CD4-positive, alpha-beta memory T cell (primary cell): ENCODE results near the gene UQCC5. TPM values are rescaled to one million over a fixed set of nuclear protein-coding genes. Genes with fewer than 3 reads are reported as not detected.

Experiments
- CTCF ChIA-PET: fragments of 350-600 bp; sonication (Branson Sonifier 250); formaldehyde crosslinking; loops from one replicate; lab custom pipeline; 2021; ENCODE audit warnings: inconsistent platforms; ENCODE audit not compliant: partially characterized antibody; lab: Charles Lee
- POLR2A ChIA-PET: fragments of 350-600 bp; sonication (Branson Sonifier 250); formaldehyde crosslinking; loops from one replicate; lab custom pipeline; 2021; ENCODE audit not compliant: partially characterized antibody; lab: Charles Lee
- DNase-seq, 5 donors: peaks; one replicate each; pipeline versions ENCODE4 v3.0.0 to v3.0.0-alpha.2; 2020 to 2022; ENCODE audit warnings: mixed read lengths in 1 of 5
- H3K27ac ChIP-seq: one replicate; pipeline ENCODE4 v1.7.0; 2013; ENCODE audit warnings: low read depth, low read length
- H3K27me3 ChIP-seq: 2 replicates; pipeline ENCODE4 v1.7.0; 2013; ENCODE audit warnings: mild to moderate bottlenecking, low read length, moderate library complexity; ENCODE audit not compliant: insufficient read depth
- H3K36me3 ChIP-seq: 2 replicates; pipeline ENCODE4 v1.7.0; 2013; ENCODE audit warnings: mild to moderate bottlenecking, low read length, moderate library complexity; ENCODE audit not compliant: insufficient read depth
- H3K4me1 ChIP-seq: 2 replicates; pipeline ENCODE4 v1.7.0; 2013; ENCODE audit warnings: mild to moderate bottlenecking, low read length, moderate library complexity; ENCODE audit not compliant: insufficient read depth
- H3K4me3 ChIP-seq, 2 donors: one replicate each; pipeline ENCODE4 v1.7.0; 2013; ENCODE audit warnings: low read length in 2 of 2, mild to moderate bottlenecking in 1 of 2
- H3K9me3 ChIP-seq, 2 donors: one replicate each; pipeline ENCODE4 v1.7.0; 2013; ENCODE audit warnings: low read length in 2 of 2, control low read depth in 1 of 2; ENCODE audit not compliant: control insufficient read depth in 1 of 2
- H3K27ac Mint-ChIP-seq, 7 donors: one replicate each; pipeline ENCODE4 v1.8.0; 2020 to 2021; ENCODE audit warnings: mixed read lengths in 7 of 7, mild to moderate bottlenecking in 6 of 7, inconsistent platforms in 3 of 7, moderate library complexity in 3 of 7
- H3K27me3 Mint-ChIP-seq, 2 donors: one replicate each; pipeline ENCODE4 v1.8.0; 2020 to 2021; ENCODE audit warnings: mixed read lengths in 2 of 2
- H3K36me3 Mint-ChIP-seq, 2 donors: one replicate each; pipeline ENCODE4 v1.8.0; 2020 to 2021; ENCODE audit warnings: mixed read lengths in 2 of 2, inconsistent platforms in 1 of 2, mild to moderate bottlenecking in 1 of 2
- H3K4me1 Mint-ChIP-seq, 4 donors: one replicate each; pipeline ENCODE4 v1.8.0; 2020 to 2021; ENCODE audit warnings: mixed read lengths in 4 of 4, mild to moderate bottlenecking in 1 of 4
- H3K4me3 Mint-ChIP-seq, 8 donors: one replicate each; pipeline ENCODE4 v1.8.0; 2020 to 2021; ENCODE audit warnings: mixed read lengths in 8 of 8, mild to moderate bottlenecking in 7 of 8, moderate library complexity in 6 of 8, inconsistent platforms in 3 of 8
- H3K9me3 Mint-ChIP-seq, 8 donors: one replicate each; pipeline ENCODE4 v1.8.0; 2020 to 2021; ENCODE audit warnings: mixed read lengths in 8 of 8, mild to moderate bottlenecking in 5 of 8, inconsistent platforms in 3 of 8, moderate library complexity in 1 of 8
- intact Hi-C: fragments of 100-400 bp; cut with micrococcal nuclease; formaldehyde crosslinking; loops from one replicate; pipeline ENCODE4 v1.15.1; 2023
- polyA plus RNA-seq, 2 donors: library from polyadenylated mRNA; unstranded; fragments of 300-500 nt; fragmentation: Illumina TruSeq; gene quantifications; one replicate each; pipeline ENCODE4 v1.2.3, GENCODE V29; 2021
- total RNA-seq, 2 experiments: library from RNA; stranded (reverse); gene quantifications; one replicate each; pipeline ENCODE4 v1.2.3, GENCODE V29; 2021

The UQCC5 gene
- total and polyA plus RNA-seq, 4 experiments from 2014 or later, result 12.1 to 27.1 (median 19.8) TPM

GRCh38 chr3:52561028-52561747, 24.8 kb downstream of the UQCC5 start:
- ChIA-PET POLR2A (interaction anchor here (1.0 to 1.4 kb wide), 2 partner anchors 10 to 25 kb away, joined by 3 to 4 read pairs; partner anchors contain the start of gene UQCC5), CTCF (no interaction called here)
- Mint-ChIP-seq H3K4me1 (peaks cover 0 to 3% (median 1%) of the 10 kb centered on the region in 4 donors), H3K9me3 (no peaks in the 10 kb centered on the region), H3K36me3 (peaks cover 48 to 68% of the 10 kb centered on the region in 2 donors), H3K27ac (peak overlapping the region in 1 of 7 donors; percentile 3), H3K4me3 (no peak overlapping the region), H3K27me3 (no peaks in the 10 kb centered on the region)
- Histone ChIP-seq H3K4me3 (no peak overlapping the region), H3K27me3 (no peaks in the 10 kb centered on the region), H3K27ac (no peak overlapping the region), H3K9me3 (no peaks in the 10 kb centered on the region), H3K36me3 (peaks cover 44% of the 10 kb centered on the region), H3K4me1 (no peaks in the 10 kb centered on the region)
- no peak for DNase-seq
- intact Hi-C loops, result no loop called here

DNA sequence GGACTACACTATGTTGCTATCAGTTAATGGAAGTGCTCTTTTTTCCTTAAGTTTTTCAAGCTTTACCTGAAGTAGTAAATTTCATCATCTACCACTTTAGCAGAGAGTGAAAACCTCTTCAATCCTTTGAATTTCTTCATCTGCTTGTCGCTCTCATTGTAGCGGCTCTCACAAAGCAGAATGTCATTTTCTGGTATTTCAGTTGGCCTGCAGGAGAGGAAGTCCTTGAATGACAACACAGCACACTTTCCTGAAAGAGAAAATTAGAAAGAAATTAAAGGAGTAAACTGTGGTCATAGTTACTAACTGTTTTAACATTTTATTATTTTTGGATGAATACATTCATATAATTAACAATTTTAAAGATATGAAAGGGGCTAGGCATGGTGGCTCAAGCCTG, 27.6 kb downstream of the UQCC5 start:
- Mint-ChIP-seq H3K4me1 (peaks cover 0 to 2% (median 0%) of the 10 kb centered on the region in 4 donors), H3K36me3 (peaks cover 43 to 53% of the 10 kb centered on the region in 2 donors), H3K27me3 (no peaks in the 10 kb centered on the region), H3K27ac (no peak overlapping the region), H3K9me3 (no peaks in the 10 kb centered on the region), H3K4me3 (no peak overlapping the region)
- H3K36me3 ChIP-seq, result peaks cover 34% of the 10 kb centered on the region
- ChIA-PET POLR2A (no interaction called here), CTCF (no interaction called here)
- intact Hi-C loops, result no loop called here
- no peak overlapping the region for H3K27ac ChIP-seq
- no peak for DNase-seq
- no peaks in the 10 kb centered on the region for H3K4me1 ChIP-seq
- H3K27me3 ChIP-seq, result no peaks in the 10 kb centered on the region
- H3K4me3 ChIP-seq, result no peak overlapping the region
- no peaks in the 10 kb centered on the region for H3K9me3 ChIP-seq

- Mint-ChIP-seq H3K27ac (peak overlapping the region in 2 of 7 donors; percentile 42 to 75), H3K4me1 (peaks cover 0 to 2% (median 0%) of the 10 kb centered on the region in 4 donors), H3K9me3 (no peaks in the 10 kb centered on the region), H3K36me3 (peaks cover 24 to 33% of the 10 kb centered on the region in 2 donors), H3K27me3 (no peaks in the 10 kb centered on the region), H3K4me3 (no peak overlapping the region)
- H3K9me3 ChIP-seq, result no peaks in the 10 kb centered on the region
- no peak for DNase-seq
- H3K4me1 ChIP-seq, result no peaks in the 10 kb centered on the region
- no peak overlapping the region for H3K27ac ChIP-seq
- no peaks in the 10 kb centered on the region for H3K27me3 ChIP-seq
- H3K36me3 ChIP-seq, result peaks cover 10% of the 10 kb centered on the region
- CTCF ChIA-PET, result no interaction called here
- intact Hi-C loops, result no loop called here
- H3K4me3 ChIP-seq, result no peak overlapping the region
- POLR2A ChIA-PET, result no interaction called here
Observed at GRCh38 chr3:52568069-52568468, 31.7 kb downstream of the UQCC5 start.

GRCh38 chr3:52570076-52570475, 33.7 kb downstream of the UQCC5 start:
- Histone ChIP-seq H3K9me3 (no peaks in the 10 kb centered on the region), H3K27me3 (no peaks in the 10 kb centered on the region), H3K4me1 (no peaks in the 10 kb centered on the region), H3K4me3 (no peak overlapping the region), H3K27ac (no peak overlapping the region), H3K36me3 (peaks cover 13% of the 10 kb centered on the region)
- intact Hi-C loops, result no loop called here
- Mint-ChIP-seq H3K9me3 (no peaks in the 10 kb centered on the region), H3K27me3 (no peaks in the 10 kb centered on the region), H3K27ac (peak overlapping the region in 3 of 7 donors; percentile 13 to 47 (median 36)), H3K4me3 (no peak overlapping the region), H3K36me3 (peaks cover 22 to 43% of the 10 kb centered on the region in 2 donors), H3K4me1 (peaks cover 0 to 2% (median 0%) of the 10 kb centered on the region in 4 donors)
- CTCF ChIA-PET, result interaction anchor here (1.5 kb wide), 1 partner anchor 10 kb away, joined by 3 read pairs; no protein-coding TSS in a partner anchor
- DNase-seq, result no peak
- POLR2A ChIA-PET, result no interaction called here

DNA sequence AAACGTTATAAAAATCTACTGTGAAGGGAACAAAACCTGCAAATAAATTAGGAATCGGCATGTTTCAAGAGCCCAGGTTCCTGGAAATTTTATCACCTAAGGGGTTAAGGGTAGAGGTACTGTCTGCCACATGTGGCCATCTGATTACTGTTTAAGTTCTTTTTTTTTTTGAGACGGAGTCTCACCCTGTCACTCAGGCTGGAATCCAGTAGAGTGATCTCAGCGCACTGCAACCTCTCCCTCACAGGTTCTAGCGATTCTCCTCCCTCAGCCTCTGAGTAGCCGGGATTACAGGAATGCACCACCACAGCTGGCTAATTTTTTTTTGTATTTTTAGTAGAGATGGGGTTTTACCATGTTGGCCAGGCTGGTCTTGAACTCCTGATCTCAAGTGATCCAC, 35.8 kb downstream of the UQCC5 start:
- no peaks in the 10 kb centered on the region for H3K9me3 Mint-ChIP-seq
- CTCF ChIA-PET, result interaction anchor here (0.6 to 1.1 kb wide), 3 partner anchors 41 to 589 kb away, joined by 3 read pairs; partner anchors contain the start of gene ACY1
- Histone ChIP-seq H3K9me3 (no peaks in the 10 kb centered on the region), H3K27ac (no peak overlapping the region), H3K27me3 (no peaks in the 10 kb centered on the region), H3K4me3 (no peak overlapping the region), H3K36me3 (peaks cover 9% of the 10 kb centered on the region), H3K4me1 (no peaks in the 10 kb centered on the region)
- no peak overlapping the region for H3K4me3 Mint-ChIP-seq
- peaks cover 31 to 48% of the 10 kb centered on the region in 2 donors for H3K36me3 Mint-ChIP-seq
- H3K27me3 Mint-ChIP-seq, result no peaks in the 10 kb centered on the region
- POLR2A ChIA-PET, result no interaction called here
- peak overlapping the region in 2 of 7 donors; percentile 24 to 75 for H3K27ac Mint-ChIP-seq
- intact Hi-C loops, result no loop called here
- no peaks in the 10 kb centered on the region for H3K4me1 Mint-ChIP-seq
- DNase-seq, result no peak

DNA sequence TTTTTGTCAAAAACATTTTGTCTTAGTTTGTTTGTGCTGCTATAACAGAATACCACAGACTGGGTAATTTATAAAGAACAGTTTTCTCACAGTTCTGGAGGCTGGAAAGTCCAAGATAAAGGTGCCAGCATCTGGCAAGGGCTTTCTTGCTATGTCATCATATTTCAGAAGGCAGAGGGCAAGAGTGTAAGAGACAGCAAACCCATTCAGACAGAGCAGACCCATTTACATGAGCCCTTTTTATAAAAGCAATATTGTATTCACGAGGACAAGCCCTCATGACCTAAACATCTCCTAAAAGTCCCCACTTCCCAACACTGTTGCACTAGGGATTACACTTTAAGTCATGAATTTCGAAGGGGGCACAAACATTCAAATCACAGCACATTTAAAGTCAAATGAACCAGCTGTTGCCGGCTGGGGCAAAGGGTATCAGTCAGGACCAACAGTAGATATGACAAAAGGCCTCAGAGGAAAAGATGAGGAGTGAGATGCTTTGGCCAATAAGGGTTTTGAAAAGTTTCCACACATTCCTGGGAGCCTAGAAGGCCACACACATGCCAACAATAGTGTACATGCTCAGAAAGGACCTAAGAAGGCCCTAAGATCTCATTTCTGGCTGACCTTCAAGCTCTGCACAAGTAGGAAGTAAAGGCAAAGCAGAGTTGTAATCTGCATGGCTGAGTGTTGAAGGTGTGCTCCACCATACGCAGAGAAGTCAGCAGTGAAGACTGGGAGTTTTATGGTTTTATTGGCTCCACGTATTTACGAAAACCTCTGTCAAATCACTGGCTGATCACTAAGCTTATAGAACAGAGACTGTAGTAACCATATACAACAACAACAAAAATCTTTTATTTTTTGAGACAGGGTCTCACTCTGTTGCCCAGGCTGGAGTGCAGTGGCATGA, 37.9 kb downstream of the UQCC5 start:
- POLR2A ChIA-PET, result interaction anchor here (0.6 kb wide), 1 partner anchor 40 kb away, joined by 3 read pairs; no protein-coding TSS in a partner anchor
- Histone ChIP-seq H3K36me3 (peaks cover 29% of the 10 kb centered on the region), H3K4me1 (no peaks in the 10 kb centered on the region), H3K27me3 (no peaks in the 10 kb centered on the region), H3K27ac (no peak overlapping the region), H3K4me3 (no peak overlapping the region), H3K9me3 (no peaks in the 10 kb centered on the region)
- no peak overlapping the region for H3K4me3 Mint-ChIP-seq
- H3K27me3 Mint-ChIP-seq, result no peaks in the 10 kb centered on the region
- CTCF ChIA-PET, result interaction anchor here (1.2 kb wide), 1 partner anchor 7 kb away, joined by 3 read pairs; no protein-coding TSS in a partner anchor
- intact Hi-C loops, result no loop called here
- peaks cover 0 to 1% (median 0%) of the 10 kb centered on the region in 4 donors for H3K4me1 Mint-ChIP-seq
- no peaks in the 10 kb centered on the region for H3K9me3 Mint-ChIP-seq
- peaks cover 51 to 63% of the 10 kb centered on the region in 2 donors for H3K36me3 Mint-ChIP-seq
- no peak for DNase-seq
- H3K27ac Mint-ChIP-seq, result peak overlapping the region in 4 of 7 donors; percentile 22 to 60 (median 30)
